ENCODE measurements around the gene CCDC71. TPM values are rescaled to one million over a fixed set of nuclear protein-coding genes. Genes with fewer than 3 reads are reported as not detected.

CCDC71 gene
- total RNA-seq, 1 experiment from 2014 or later: 36.2 TPM

- peak; percentile 69 for DNase-seq (ENCODE audit: low read depth)
These were observed 5.1 kb upstream of the CCDC71 start, which contains the start of gene KLHDC8B for GRCh38 chr3:49171119-49171774. Gene KLHDC8B, plus strand, starts transcription at chr3:49171598. Its CDS starts 1,172 bp downstream, at chr3:49172770.

DNA sequence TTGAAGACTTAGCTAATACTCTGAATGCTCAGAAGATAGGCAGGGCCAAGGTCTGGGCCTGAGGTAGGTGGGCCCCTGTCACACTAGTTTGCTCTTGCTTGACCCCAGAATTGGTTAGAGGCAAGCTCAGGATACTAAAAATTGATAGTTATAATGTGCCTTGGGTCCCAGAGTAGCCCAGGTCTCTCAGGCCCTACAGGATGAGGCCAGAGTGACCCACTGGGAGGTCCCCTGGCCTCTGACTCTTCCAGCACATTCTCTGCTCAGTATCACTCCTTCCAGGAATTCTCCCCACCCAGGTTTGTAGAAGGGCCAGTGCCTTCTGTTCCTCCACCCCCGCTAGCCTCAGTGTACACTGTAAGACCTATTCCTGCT lies 4.6 kb upstream of the CCDC71 start:
- DNase-seq (ENCODE audit: low read depth): no peak

- no peak for DNase-seq (ENCODE audit: low read depth)
These were observed 823 bp upstream of the CCDC71 start for GRCh38 chr3:49166752-49167556.

- no peak for DNase-seq (ENCODE audit: low read depth)
These were observed 979 bp downstream of the CCDC71 start for GRCh38 chr3:49164983-49165720.

DNA sequence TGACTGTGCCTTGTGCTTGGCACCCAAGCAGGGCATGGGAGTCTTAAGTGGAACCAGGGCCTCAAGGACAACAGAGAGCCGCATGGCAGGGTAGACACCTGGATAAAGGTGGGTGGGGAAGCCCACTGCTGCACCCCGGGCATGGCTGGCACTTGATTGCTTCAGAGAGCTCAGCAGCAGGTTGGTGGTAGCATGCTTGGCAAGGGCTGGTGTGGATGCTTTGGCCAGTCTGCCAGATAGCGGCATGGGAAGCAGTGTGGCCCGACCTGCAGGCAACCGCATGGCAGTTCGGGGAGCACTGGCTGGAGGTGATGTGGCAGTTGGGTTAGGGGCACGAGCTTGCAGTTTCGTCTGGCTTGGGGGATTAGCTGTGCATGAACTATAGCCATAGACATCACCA lies 2.5 kb downstream of the CCDC71 start:
- DNase-seq (ENCODE audit: low read depth): no peak

DNA sequence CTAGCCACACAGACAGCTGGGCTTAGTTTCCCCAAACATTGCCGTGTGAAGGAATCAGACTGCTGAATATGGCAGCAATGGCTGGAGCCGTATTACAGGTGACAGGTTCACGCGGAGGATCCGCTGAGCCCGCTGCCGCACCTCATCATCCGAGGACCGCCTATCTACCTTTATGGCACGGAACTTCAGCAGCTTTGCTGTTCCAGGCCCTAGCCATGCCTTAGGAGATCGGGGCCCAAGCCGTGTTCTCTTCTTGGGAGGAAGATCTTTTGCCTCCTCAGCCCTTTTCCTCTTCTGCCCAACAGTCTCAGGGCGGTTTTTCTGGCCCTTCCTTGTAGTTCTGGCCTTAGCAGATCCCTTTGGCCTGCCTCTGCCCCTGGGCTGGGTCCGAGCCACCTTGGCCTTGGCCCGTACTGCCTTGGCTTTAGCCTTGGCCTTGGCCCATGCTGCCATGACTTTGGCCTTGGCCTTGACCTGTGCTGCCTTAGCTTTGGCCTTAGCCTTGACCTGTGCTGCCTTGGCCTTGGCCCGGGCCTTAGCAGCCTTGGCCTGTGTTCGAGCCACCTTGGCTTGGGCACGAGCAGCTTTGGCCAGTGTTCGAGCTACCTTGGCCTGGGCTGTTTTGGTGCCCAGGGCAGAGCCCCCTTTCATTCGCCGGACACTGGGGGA lies 3.2 kb downstream of the CCDC71 start:
- DNase-seq (ENCODE audit: low read depth): no peak

GRCh38 chr3:49161808-49162530 lies 4.2 kb downstream of the CCDC71 start:
- no peak for DNase-seq (ENCODE audit: low read depth)

DNA sequence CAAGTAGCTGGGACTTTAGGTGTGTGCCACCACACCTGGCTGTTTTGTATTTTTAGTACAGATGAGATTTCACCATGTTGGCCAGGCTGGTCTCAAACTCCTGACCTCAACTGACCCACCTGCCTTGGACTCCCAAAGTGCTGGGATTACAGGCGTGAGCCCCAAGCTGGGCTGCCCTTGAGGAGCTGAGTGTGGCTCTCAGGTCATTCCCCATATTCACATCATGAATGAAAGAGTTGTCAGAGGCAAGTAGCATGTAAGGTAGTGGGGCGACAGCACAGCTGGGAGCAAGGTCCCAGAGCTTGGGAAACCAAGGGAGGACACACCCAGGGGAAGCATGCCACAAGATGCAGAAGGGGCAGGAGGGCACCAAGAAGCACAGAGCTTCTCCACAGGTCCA lies 4.9 kb downstream of the CCDC71 start:
- DNase-seq (ENCODE audit: low read depth): no peak

- DNase-seq (ENCODE audit: low read depth): no peak
These were observed 7.3 kb downstream of the CCDC71 start for GRCh38 chr3:49158792-49159191.

DNA sequence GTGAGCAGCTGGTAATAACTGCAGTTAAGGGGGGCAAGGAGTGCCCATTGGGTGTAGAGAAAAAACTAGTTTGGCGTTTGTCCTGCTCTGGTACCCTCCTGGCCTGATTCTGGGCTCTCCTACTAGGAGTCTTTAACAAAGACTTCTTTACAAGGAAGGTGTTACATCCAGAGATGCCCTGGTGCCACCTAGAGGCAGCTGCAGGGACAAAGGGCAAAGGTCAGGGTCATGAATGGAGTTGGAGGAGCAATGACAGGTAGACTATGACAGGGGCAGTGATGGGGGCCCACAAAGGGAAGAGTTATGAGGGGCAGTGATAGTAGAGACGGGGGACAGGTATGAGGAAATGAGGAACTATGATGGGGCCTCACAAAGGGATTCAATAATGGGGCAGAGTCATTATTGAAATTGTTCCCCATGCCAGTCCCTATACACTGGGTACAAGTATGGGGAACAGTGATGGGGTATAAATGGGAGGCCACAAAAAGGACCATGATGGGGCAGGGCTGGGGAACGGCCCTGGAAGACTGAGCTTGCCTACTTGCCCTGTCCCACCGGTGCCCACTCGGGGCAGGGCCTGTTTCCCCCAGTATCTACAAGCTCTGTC lies 7.9 kb downstream of the CCDC71 start:
- peak; percentile 25 for DNase-seq (ENCODE audit: low read depth)

DNA sequence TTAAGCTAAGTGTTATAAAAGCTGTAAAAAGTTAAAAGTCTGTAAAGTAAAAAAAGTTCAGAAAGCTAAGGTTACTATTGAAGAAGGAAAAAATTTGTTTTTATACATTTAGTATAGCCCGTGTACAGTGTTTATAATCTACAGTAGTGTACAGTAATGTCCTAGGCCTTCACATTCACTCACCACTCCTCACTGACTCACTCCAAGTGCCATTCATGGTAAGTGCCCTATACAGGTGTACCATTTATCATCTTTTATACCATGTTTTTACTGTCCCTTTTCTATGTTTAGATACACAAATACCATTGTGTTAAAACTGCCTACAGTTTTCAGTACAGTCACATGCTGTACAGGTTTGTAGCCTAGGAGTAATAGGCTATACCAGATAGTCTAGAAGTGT lies 8.8 kb downstream of the CCDC71 start:
- DNase-seq (ENCODE audit: low read depth): no peak

GRCh38 chr3:49153349-49153912 lies 12.7 kb downstream of the CCDC71 start:
- DNase-seq (ENCODE audit: low read depth): no peak

DNA sequence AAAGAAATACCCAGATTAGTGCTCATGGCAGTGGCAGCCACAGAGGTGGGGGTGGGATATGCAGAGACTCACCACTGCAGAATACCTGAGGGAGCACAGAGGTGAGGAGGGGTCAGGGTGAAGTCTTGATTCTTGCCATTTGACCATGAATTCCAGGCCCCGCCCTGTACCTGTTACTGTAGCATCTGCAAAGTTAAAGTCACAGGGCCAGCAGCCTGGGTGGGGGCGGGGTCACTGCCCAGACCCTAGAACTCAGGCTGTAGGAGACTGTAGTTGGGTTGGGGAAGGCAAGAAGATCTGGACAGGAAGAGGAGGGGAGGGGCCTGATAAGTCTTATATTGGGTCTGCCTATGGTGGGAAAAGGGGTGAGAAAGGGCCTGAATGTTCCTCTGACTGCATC lies 14.5 kb downstream of the CCDC71 start:
- no peak for DNase-seq (ENCODE audit: low read depth)

GRCh38 chr3:49148159-49148558 lies 18.0 kb downstream of the CCDC71 start:
- no peak for DNase-seq (ENCODE audit: low read depth)

DNA sequence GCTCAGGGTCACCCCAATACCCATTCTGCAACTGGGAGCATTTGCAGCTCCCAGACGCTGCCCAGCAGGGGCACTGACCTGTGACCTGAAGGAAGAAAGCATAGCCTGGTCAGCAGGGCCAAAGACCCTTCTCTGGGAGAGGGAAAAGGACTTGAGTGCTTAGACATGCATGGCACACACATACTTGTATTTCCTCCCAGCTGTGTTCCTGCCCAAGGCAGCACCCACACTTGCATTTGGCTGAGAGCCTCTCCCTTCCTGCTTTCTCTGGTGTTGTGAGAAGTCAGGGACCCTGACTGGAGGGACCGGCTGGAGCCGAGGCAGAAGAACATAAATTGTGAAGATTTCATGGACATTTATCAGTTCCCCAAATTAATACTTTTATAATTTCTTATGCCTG lies 26.1 kb downstream of the CCDC71 start:
- DNase-seq (ENCODE audit: low read depth): no peak

DNA sequence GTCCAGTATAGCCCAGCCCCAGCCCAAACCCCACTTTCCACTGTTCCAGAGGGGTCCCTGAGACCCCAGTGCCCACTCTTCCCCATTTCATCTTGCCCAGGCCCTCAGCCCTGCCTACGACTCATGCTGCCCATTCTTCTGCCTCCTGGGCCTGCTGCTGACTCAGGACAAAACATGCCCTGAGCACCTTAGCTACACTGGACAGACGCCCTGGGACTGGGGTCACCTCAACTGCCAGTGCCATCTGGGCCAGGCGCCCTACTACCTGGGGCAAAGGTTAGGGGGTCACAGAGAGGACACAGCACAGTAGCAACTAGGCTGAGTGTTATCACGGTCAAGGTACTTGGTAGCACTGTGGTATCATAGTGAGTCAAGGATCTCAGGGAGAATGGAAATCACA lies 30.6 kb downstream of the CCDC71 start:
- no peak for DNase-seq (ENCODE audit: low read depth)

DNA sequence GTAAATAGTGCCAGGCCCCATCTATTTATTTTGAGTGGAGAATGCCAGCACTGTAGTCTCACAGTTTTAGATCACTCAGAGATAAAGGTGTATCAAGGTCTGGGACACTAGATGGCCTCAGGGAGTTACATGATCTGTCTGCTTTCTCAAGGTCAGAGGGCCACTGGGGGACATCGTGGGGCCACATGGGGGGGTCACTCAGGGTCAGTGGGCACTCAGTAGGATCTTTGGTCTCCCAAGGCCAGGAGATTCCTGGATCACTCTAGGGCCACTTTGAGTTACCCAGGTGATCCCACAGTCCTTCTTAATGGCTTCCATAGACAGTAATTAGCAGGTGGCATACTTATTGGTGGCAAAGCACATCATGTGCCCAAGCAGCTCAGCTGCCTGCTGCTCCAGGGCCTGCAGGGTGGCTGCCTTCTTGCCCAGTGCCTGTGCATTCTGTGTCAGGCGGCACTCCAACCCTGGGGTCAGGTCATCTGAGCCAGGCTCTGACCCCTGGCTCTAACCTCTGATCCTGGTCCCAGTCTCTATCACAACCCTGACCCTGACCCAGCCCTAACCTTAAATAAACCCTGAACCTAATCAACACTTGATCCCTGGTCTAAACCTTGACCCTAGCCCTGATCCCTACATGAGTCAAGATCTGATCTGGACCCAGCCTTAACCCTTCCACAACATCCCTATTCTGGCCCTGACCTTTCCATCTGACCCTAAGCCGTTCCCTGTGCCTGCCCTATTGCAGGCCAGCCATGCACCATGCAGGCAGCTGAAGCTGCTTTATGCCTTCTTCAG lies 31.5 kb downstream of the CCDC71 start:
- DNase-seq (ENCODE audit: low read depth): no peak

DNA sequence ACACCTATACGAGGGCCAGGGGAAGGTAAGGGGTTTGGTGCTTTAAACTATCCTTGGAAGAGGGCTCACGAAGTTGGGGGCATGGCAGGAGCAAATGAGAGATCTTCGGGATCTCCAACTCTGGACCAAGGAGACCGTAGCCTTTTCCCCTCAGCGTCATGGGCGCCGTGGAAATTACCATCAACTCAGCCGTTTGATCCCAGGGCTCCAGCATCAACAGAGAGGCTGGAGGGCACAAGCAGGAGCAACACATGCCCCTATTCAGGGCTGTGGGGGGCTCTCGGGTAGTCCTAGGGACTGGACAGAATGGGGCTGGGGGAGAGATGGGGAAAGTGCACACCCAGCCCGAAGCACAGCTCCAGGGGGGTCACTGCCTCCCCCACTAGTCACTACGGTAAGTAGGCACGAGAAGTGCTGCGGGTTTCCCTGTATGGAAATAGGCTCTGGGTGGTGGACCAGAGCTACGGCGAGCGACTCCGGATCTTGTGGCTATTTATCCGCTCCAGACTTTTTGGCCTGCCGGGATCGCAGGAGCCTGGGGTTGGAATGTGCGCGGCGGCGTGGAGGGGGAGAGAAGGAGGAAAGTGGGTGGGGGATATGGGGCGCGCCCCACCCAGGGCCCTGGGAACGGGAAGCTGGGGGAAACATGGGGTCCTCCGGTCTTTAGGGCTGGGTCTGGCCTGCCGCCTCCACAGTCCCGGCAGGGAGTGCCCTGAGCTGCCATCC lies 32.7 kb downstream of the CCDC71 start:
- peak; percentile 89 for DNase-seq (ENCODE audit: low read depth)
